ENCODE measurements around the gene PCNX1. TPM values are rescaled to one million over a fixed set of nuclear protein-coding genes. Genes with fewer than 3 reads are reported as not detected.
"Not testable (repeated sequence)": the region's sequence is repeated elsewhere in the genome, so short reads cannot be mapped to it uniquely, and the experiment has no call there.

The PCNX1 gene
- total RNA-seq, 5 donors from 2014 or later (not counting 1 experiment from before 2014, with no cell fraction given), result 80.8 to 140 (median 86.3) TPM

DNA sequence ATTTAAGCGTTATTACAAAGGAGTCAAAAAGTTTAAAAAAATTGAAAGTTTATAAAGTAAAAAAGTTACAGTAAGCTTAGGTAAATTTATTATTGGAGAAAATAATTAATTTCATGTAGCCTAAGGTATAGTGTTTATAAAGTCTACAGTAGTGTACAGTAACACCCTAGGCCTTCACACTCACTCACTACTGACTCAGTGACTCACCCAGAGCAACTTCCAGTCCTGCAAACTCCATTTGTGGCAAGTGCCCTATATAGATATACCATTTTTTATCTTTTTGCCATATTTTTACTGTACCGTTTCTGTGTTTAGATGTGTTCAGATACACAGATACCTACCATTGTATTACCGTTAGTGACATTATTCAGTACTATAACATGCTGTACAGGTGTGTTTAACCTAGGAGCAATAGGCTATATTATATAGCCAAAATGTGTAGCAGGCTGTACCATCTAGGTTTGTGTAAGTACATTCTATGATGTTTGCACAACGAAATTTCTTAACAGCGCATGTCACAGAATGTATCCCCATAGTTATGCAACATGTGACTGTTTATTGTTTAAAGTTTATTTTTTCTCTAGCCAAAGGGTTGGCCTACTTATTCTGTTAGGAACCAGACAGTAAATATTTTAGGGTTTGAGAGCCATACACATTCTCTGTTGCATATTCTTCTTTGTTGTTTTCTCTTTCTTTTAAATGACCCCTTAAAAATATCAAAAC, 155.5 kb downstream of the PCNX1 start:
- Mint-ChIP-seq H3K36me3 (peaks cover 86% of the 10 kb centered on the region), H3K4me1 (peaks cover 22 to 26% (median 23%) of the 10 kb centered on the region in 3 donors), H3K4me3 (no peak overlapping the region), H3K27ac (no peak overlapping the region), H3K9me3 (peaks cover 2 to 10% (median 10%) of the 10 kb centered on the region in 3 donors), H3K27me3 (no peaks in the 10 kb centered on the region)
- WGBS (ENCODE audit: insufficient coverage), result no CpG with 5 or more reads among the region's 5 CpGs
- Histone ChIP-seq H3K27ac (ENCODE audit: low read length) (no peak overlapping the region), H3K4me1 (ENCODE audit: control insufficient read depth in 1 of 2, extremely low read depth in 1 of 2, insufficient read depth in 2 of 2, low read length in 2 of 2) (no peaks in the 10 kb centered on the region), H3K36me3 (ENCODE audit: control insufficient read depth in 2 of 2, extremely low read depth in 1 of 2, insufficient read depth in 1 of 2, low read length in 1 of 2) (peaks cover 6 to 61% of the 10 kb centered on the region in 2 donors), H3K9me3 (no peaks in the 10 kb centered on the region), H3K4me3 (ENCODE audit: control insufficient read depth in 1 of 2, extremely low read depth in 1 of 2, low read length in 1 of 2) (no peak overlapping the region), H3K27me3 (replicated peaks in 1 of 2; ENCODE audit: control insufficient read depth in 2 of 2, extremely low read depth in 1 of 2, insufficient read depth in 2 of 2, low read length in 1 of 2) (no peaks in the 10 kb centered on the region)
- DNase-seq (no peak), ATAC-seq (replicated peaks in 1 of 4) (no peak)
- ChIA-PET CTCF (interaction anchor here in 1 of 2 donors (0.9 kb wide), 1 partner anchor 15 kb away, joined by 3 read pairs; no protein-coding TSS in a partner anchor), POLR2A (interaction anchor here (0.6 to 0.7 kb wide), 2 partner anchors 405 to 463 kb away, joined by 3 read pairs; no protein-coding TSS in a partner anchor)

DNA sequence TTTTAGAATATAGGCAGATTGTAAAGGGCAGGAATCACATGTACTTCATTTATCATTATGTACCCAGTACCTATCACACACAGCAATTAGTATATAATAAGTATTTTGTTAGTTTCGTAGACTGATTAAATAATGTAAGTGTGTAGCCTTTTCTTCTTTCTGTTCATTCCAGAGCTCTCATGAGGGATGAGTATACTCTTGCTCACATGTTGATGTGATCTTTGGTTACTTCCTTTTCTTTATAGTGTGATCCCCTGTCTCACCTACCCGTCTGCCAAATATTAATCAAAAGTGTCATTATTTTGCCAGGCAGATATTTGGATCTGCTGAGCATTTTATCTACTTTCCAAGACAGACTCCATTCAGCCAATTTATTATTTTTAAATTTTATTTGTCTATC, 156.1 kb downstream of the PCNX1 start:
- H3K9me3 ChIP-seq, result no peaks in the 10 kb centered on the region

DNA sequence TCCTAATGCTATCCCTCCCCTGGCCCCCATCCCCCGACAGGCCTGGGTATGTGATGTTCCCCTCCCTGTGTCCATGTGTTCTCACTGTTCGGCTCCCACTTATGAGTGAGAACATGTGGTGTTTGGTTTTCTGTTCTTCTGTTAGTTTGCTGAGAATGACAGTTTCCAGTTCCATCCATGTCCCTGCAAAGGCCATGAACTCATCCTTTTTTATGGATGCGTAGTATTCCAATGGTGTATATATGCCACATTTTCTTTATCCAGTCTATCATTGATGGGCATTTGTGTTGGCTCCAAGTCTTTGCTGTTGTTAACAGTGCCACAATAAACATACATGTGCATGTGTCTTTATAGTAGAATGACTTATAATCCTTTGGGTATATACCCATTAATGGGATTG, 157.5 kb downstream of the PCNX1 start:
- CTCF ChIA-PET; ATAC-seq (replicated peaks in 1 of 4); H3K9me3 ChIP-seq; H3K27me3 Mint-ChIP-seq; H3K4me3 ChIP-seq (ENCODE audit: control insufficient read depth in 1 of 2, extremely low read depth in 1 of 2, low read length in 1 of 2); H3K27ac ChIP-seq (ENCODE audit: low read length); H3K4me1 ChIP-seq (ENCODE audit: control insufficient read depth in 1 of 2, extremely low read depth in 1 of 2, insufficient read depth in 2 of 2, low read length in 2 of 2); H3K27me3 ChIP-seq (replicated peaks in 1 of 2; ENCODE audit: control insufficient read depth in 2 of 2, extremely low read depth in 1 of 2, insufficient read depth in 2 of 2, low read length in 1 of 2); POLR2A ChIA-PET; DNase-seq; H3K27ac Mint-ChIP-seq; H3K9me3 Mint-ChIP-seq; H3K4me3 Mint-ChIP-seq: not testable (repeated sequence)
- H3K36me3 Mint-ChIP-seq, result peaks cover 78% of the 10 kb centered on the region
- peaks cover 25 to 28% (median 27%) of the 10 kb centered on the region in 3 donors for H3K4me1 Mint-ChIP-seq
- H3K36me3 ChIP-seq (ENCODE audit: control insufficient read depth in 2 of 2, extremely low read depth in 1 of 2, insufficient read depth in 1 of 2, low read length in 1 of 2), result peaks cover 6 to 52% of the 10 kb centered on the region in 2 donors
- no CpG with 5 or more reads among the region's 3 CpGs for WGBS (ENCODE audit: insufficient coverage)

More for the DNA sequence above, 156.1 kb downstream of the PCNX1 start:
- Histone ChIP-seq H3K4me1 (ENCODE audit: control insufficient read depth in 1 of 2, extremely low read depth in 1 of 2, insufficient read depth in 2 of 2, low read length in 2 of 2) (no peaks in the 10 kb centered on the region), H3K27me3 (replicated peaks in 1 of 2; ENCODE audit: control insufficient read depth in 2 of 2, extremely low read depth in 1 of 2, insufficient read depth in 2 of 2, low read length in 1 of 2) (no peaks in the 10 kb centered on the region), H3K4me3 (ENCODE audit: control insufficient read depth in 1 of 2, extremely low read depth in 1 of 2, low read length in 1 of 2) (no peak overlapping the region), H3K27ac (ENCODE audit: low read length) (no peak overlapping the region), H3K36me3 (ENCODE audit: control insufficient read depth in 2 of 2, extremely low read depth in 1 of 2, insufficient read depth in 1 of 2, low read length in 1 of 2) (peaks cover 6 to 58% of the 10 kb centered on the region in 2 donors)
- peaks cover 22 to 26% (median 23%) of the 10 kb centered on the region in 3 donors for H3K4me1 Mint-ChIP-seq
- ChIA-PET CTCF (interaction anchor here in 1 of 2 donors (0.9 kb wide), 1 partner anchor 15 kb away, joined by 3 read pairs; no protein-coding TSS in a partner anchor), POLR2A (no interaction called here)
- ATAC-seq (replicated peaks in 1 of 4) (no peak), DNase-seq (no peak)
- H3K27ac Mint-ChIP-seq, result no peak overlapping the region
- WGBS (ENCODE audit: insufficient coverage), result no CpG with 5 or more reads among the region's 2 CpGs
- H3K4me3 Mint-ChIP-seq, result no peak overlapping the region
- H3K9me3 Mint-ChIP-seq, result peaks cover 2 to 10% (median 10%) of the 10 kb centered on the region in 3 donors
- H3K36me3 Mint-ChIP-seq, result peaks cover 81% of the 10 kb centered on the region
- no peaks in the 10 kb centered on the region for H3K27me3 Mint-ChIP-seq

DNA sequence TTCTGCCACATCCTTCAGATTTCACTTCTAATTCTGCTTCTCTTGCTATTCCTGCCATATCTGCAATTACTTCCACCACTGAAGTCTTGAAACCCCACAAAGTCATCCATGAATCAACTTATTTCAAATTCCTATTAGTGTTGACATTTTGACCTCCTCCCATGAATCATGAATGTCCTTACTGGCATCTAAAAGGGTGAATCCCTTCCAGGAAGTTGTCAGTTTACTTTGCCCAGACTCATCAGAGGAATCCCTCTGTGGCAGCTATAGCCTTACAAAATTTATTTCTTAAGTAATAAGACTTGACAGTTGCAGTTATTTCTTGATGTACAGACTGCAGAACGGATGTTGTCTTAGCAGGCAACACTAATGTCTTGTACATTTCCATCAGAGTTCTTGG, 162.9 kb downstream of the PCNX1 start:
- no peak overlapping the region for H3K4me3 Mint-ChIP-seq
- DNase-seq (no peak), ATAC-seq (replicated peaks in 1 of 4) (no peak)
- Histone ChIP-seq H3K27me3 (replicated peaks in 1 of 2; ENCODE audit: control insufficient read depth in 2 of 2, extremely low read depth in 1 of 2, insufficient read depth in 2 of 2, low read length in 1 of 2) (no peaks in the 10 kb centered on the region), H3K4me3 (ENCODE audit: control insufficient read depth in 1 of 2, extremely low read depth in 1 of 2, low read length in 1 of 2) (no peak overlapping the region), H3K9me3 (no peaks in the 10 kb centered on the region), H3K36me3 (ENCODE audit: control insufficient read depth in 2 of 2, extremely low read depth in 1 of 2, insufficient read depth in 1 of 2, low read length in 1 of 2) (peaks cover 11 to 62% of the 10 kb centered on the region in 2 donors), H3K27ac (ENCODE audit: low read length) (no peak overlapping the region), H3K4me1 (ENCODE audit: control insufficient read depth in 1 of 2, extremely low read depth in 1 of 2, insufficient read depth in 2 of 2, low read length in 2 of 2) (peaks cover 0 to 2% of the 10 kb centered on the region in 2 experiments)
- peaks cover 35 to 43% (median 41%) of the 10 kb centered on the region in 3 donors for H3K4me1 Mint-ChIP-seq
- CTCF ChIA-PET, result no interaction called here
- peak overlapping the region in 1 of 2 donors; percentile 22 for H3K27ac Mint-ChIP-seq
- peaks cover 2 to 5% (median 5%) of the 10 kb centered on the region in 3 donors for H3K9me3 Mint-ChIP-seq
- H3K36me3 Mint-ChIP-seq, result peaks cover 69% of the 10 kb centered on the region
- no CpG with 5 or more reads among the region's 1 CpG for WGBS (ENCODE audit: insufficient coverage)
- no peaks in the 10 kb centered on the region for H3K27me3 Mint-ChIP-seq
- POLR2A ChIA-PET, result no interaction called here

DNA sequence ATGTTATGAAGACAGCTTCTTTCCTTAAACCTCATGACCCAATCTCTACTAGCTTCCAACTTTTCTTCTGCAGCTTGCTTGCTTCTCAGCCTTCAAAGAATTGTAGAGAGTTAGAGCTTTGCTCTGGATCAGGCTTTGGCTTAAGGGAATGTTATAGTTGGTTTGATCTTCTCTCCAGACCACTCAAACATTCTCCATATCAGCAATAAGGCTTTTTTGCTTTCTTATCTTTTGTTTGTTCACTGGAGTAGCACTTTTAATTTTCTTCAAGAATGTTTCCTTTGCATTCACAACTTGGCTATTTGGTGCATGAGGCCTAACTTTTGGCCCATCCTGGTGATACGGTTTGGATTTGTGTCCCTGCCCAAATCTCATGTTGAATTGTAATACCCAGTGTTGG, 163.8 kb downstream of the PCNX1 start:
- Histone ChIP-seq H3K4me3 (ENCODE audit: control insufficient read depth in 1 of 2, extremely low read depth in 1 of 2, low read length in 1 of 2) (no peak overlapping the region), H3K4me1 (ENCODE audit: control insufficient read depth in 1 of 2, extremely low read depth in 1 of 2, insufficient read depth in 2 of 2, low read length in 2 of 2) (peaks cover 0 to 2% of the 10 kb centered on the region in 2 experiments), H3K27me3 (replicated peaks in 1 of 2; ENCODE audit: control insufficient read depth in 2 of 2, extremely low read depth in 1 of 2, insufficient read depth in 2 of 2, low read length in 1 of 2) (no peaks in the 10 kb centered on the region), H3K27ac (ENCODE audit: low read length) (no peak overlapping the region), H3K36me3 (ENCODE audit: control insufficient read depth in 2 of 2, extremely low read depth in 1 of 2, insufficient read depth in 1 of 2, low read length in 1 of 2) (peaks cover 11 to 65% of the 10 kb centered on the region in 2 donors), H3K9me3 (no peaks in the 10 kb centered on the region)
- ATAC-seq (replicated peaks in 1 of 4), result no peak
- ChIA-PET CTCF (interaction anchor here in 1 of 2 donors (0.6 kb wide), 1 partner anchor 52 kb away, joined by 3 read pairs; no protein-coding TSS in a partner anchor), POLR2A (interaction anchor here in 1 of 2 donors (0.6 kb wide), 2 partner anchors 12 to 39 kb away, joined by 3 read pairs; no protein-coding TSS in a partner anchor)
- H3K27ac Mint-ChIP-seq, result peak overlapping the region; percentile 29 to 69
- WGBS (ENCODE audit: insufficient coverage), result no CpG with 5 or more reads among the region's 1 CpG
- H3K36me3 Mint-ChIP-seq, result peaks cover 64% of the 10 kb centered on the region
- H3K9me3 Mint-ChIP-seq, result peaks cover 0 to 1% (median 0%) of the 10 kb centered on the region in 3 donors
- no peak overlapping the region for H3K4me3 Mint-ChIP-seq
- DNase-seq, result no peak
- no peaks in the 10 kb centered on the region for H3K27me3 Mint-ChIP-seq
- H3K4me1 Mint-ChIP-seq, result peaks cover 35 to 36% (median 35%) of the 10 kb centered on the region in 3 donors

DNA sequence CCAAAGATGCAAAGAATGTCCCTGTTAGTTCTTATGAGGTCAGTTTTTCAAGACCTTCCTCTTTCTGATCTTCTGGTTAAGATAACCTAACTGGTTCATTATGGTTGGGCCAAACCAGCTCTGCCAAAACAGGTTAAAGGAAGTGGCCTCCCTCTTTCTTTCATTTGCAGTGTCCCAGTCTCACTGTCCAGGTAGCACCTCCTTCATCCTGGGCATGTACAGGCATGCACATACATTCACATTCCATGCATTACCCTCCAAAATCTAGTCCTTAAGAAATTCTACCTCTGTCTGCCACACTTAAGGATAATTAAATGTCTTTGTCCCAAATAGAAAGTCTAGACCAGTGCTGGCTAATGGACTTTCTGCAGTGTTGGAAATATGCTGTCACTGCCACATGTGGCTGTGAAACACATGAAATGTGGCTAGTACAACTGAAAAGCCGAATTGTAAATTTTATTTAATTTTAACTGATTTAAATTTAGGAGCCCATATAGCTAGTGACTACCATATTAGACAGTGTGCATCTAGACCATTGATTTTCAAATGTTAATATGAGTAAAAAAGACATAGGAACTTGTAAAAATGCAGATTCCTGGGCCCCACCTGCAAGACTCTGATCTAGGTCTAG, 169.3 kb downstream of the PCNX1 start:
- Mint-ChIP-seq H3K9me3 (peaks cover 7 to 17% (median 9%) of the 10 kb centered on the region in 3 donors), H3K27ac (no peak overlapping the region), H3K4me3 (no peak overlapping the region), H3K27me3 (no peaks in the 10 kb centered on the region), H3K4me1 (peaks cover 25 to 29% (median 26%) of the 10 kb centered on the region in 3 donors), H3K36me3 (peaks cover 75% of the 10 kb centered on the region)
- no CpG with 5 or more reads among the region's 1 CpG for WGBS (ENCODE audit: insufficient coverage)
- no peak overlapping the region for H3K27ac ChIP-seq (ENCODE audit: low read length)
- POLR2A ChIA-PET, result interaction anchor here in 1 of 2 donors (0.6 to 0.8 kb wide), 2 partner anchors 20 to 33 kb away, joined by 3 to 7 read pairs; no protein-coding TSS in a partner anchor
- no peak overlapping the region for H3K4me3 ChIP-seq (ENCODE audit: control insufficient read depth in 1 of 2, extremely low read depth in 1 of 2, low read length in 1 of 2)
- ATAC-seq (replicated peaks in 1 of 4) (no peak), DNase-seq (no peak)
- CTCF ChIA-PET, result no interaction called here
- H3K36me3 ChIP-seq (ENCODE audit: control insufficient read depth in 2 of 2, extremely low read depth in 1 of 2, insufficient read depth in 1 of 2, low read length in 1 of 2), result peaks cover 13 to 61% of the 10 kb centered on the region in 2 donors
- H3K9me3 ChIP-seq, result peaks cover 13% of the 10 kb centered on the region
- H3K27me3 ChIP-seq (replicated peaks in 1 of 2; ENCODE audit: control insufficient read depth in 2 of 2, extremely low read depth in 1 of 2, insufficient read depth in 2 of 2, low read length in 1 of 2), result no peaks in the 10 kb centered on the region
- no peaks in the 10 kb centered on the region for H3K4me1 ChIP-seq (ENCODE audit: control insufficient read depth in 1 of 2, extremely low read depth in 1 of 2, insufficient read depth in 2 of 2, low read length in 2 of 2)
